ENCODE data around the gene C6orf89.

Gene C6orf89

GRCh38 chr6:36957773-36958271, 72.1 kb downstream of the C6orf89 start:
- in situ Hi-C loops (cut with HindIII; ENCODE audit: low sequenced_read_pairs), result no loop called here
- H3K4me3 ChIP-seq (ENCODE audit: low read depth, low read length), result no peak overlapping the region
- TF ChIP-seq CTCF (IDR thresholded peaks at IDR 0.05; ENCODE audit: low read depth, low read length, missing control alignments), result no peak
- no peak for DNase-seq (ENCODE audit: low read depth)

GRCh38 chr6:36958775-36959554, 73.2 kb downstream of the C6orf89 start:
- no peak for DNase-seq (ENCODE audit: low read depth)
- in situ Hi-C loops (cut with HindIII; ENCODE audit: low sequenced_read_pairs), result no loop called here
- H3K4me3 ChIP-seq (ENCODE audit: low read depth, low read length), result no peak overlapping the region
- no peak for TF ChIP-seq CTCF (IDR thresholded peaks at IDR 0.05; ENCODE audit: low read depth, low read length, missing control alignments)

GRCh38 chr6:36959555-36960250, 74.0 kb downstream of the C6orf89 start:
- no peak for TF ChIP-seq CTCF (IDR thresholded peaks at IDR 0.05; ENCODE audit: low read depth, low read length, missing control alignments)
- no peak for DNase-seq (ENCODE audit: low read depth)
- in situ Hi-C loops (cut with HindIII; ENCODE audit: low sequenced_read_pairs), result no loop called here
- H3K4me3 ChIP-seq (ENCODE audit: low read depth, low read length), result no peak overlapping the region

- H3K4me3 ChIP-seq (ENCODE audit: low read depth, low read length), result no peak overlapping the region
- in situ Hi-C loops (cut with HindIII; ENCODE audit: low sequenced_read_pairs), result no loop called here
- TF ChIP-seq CTCF (IDR thresholded peaks at IDR 0.05; ENCODE audit: low read depth, low read length, missing control alignments), result no peak
- DNase-seq (ENCODE audit: low read depth), result no peak
Observed at GRCh38 chr6:36961441-36962435, 76.0 kb downstream of the C6orf89 start.

- in situ Hi-C loops (cut with HindIII; ENCODE audit: low sequenced_read_pairs), result no loop called here
- TF ChIP-seq CTCF (IDR thresholded peaks at IDR 0.05; ENCODE audit: low read depth, low read length, missing control alignments), result no peak
Observed at GRCh38 chr6:36962874-36963273, 77.1 kb downstream of the C6orf89 start.

More at GRCh38 chr6:36962874-36963273, 77.1 kb downstream of the C6orf89 start:
- H3K4me3 ChIP-seq (ENCODE audit: low read depth, low read length), result no peak overlapping the region
- no peak for DNase-seq (ENCODE audit: low read depth)

All from astrocyte of the cerebellum (primary cell).